Measurements from ENCODE around the gene ADAR. TPM values are rescaled to one million over a fixed set of nuclear protein-coding genes. Genes with fewer than 3 reads are reported as not detected.

ADAR gene
- polyA plus RNA-seq, 1 donor (not counting 4 experiments of a cell fraction or from before 2014, with no cell fraction given) = 148 TPM

GRCh38 chr1:154614901-154615300, 6.9 kb upstream of the ADAR start:
- H3K9me1 ChIP-seq (ENCODE audit: control insufficient read depth, extremely low read depth, insufficient read depth, low read length) = no peaks in the 10 kb centered on the region
- no peaks in the 10 kb centered on the region for H3K36me3 ChIP-seq (ENCODE audit: control insufficient read depth in 2 of 2, extremely low read depth in 1 of 2, insufficient read depth in 2 of 2, low read length in 2 of 2)
- no peak overlapping the region for H3K9ac ChIP-seq (ENCODE audit: control insufficient read depth, extremely low read depth, insufficient read depth, low read length)
- H3K27ac ChIP-seq (ENCODE audit: control insufficient read depth, insufficient read depth, low read length) = no peak overlapping the region
- no peak for DNase-seq (ENCODE audit: low read depth, low spot score)
- no peak overlapping the region for H3K4me3 ChIP-seq (ENCODE audit: control insufficient read depth in 2 of 3, extremely low read depth in 1 of 3, insufficient read depth in 2 of 3, low read depth in 1 of 3, low read length in 3 of 3)
- H2AFZ ChIP-seq (ENCODE audit: control insufficient read depth, low read length) = no peak overlapping the region
- H3K27me3 ChIP-seq (ENCODE audit: control insufficient read depth, extremely low read depth, insufficient read depth, low read length) = no peaks in the 10 kb centered on the region
- dilution Hi-C loops (cut with MboI; ENCODE audit: extremely low pct_ligation_motif_present, low sequenced_read_pairs) = no loop called here
- H3K4me2 ChIP-seq (ENCODE audit: control insufficient read depth, extremely low read depth, insufficient read depth, low read depth, low read length) = no peak overlapping the region
- peaks cover 6% of the 10 kb centered on the region for H4K20me1 ChIP-seq (ENCODE audit: control insufficient read depth, extremely low read depth, insufficient read depth, low read length)
- H3K9me3 ChIP-seq (ENCODE audit: control insufficient read depth, low read depth, low read length) = no peaks in the 10 kb centered on the region
- TF ChIP-seq CTCF (optimal IDR thresholded peaks at IDR 0.05 in 1 of 3, IDR thresholded peaks at IDR 0.05 in 1 of 3, conservative IDR thresholded peaks at IDR 0.05 in 1 of 3; ENCODE audit: extremely low read depth in 1 of 3, insufficient read depth in 2 of 3, low read length in 3 of 3) (no peak), EZH2 (IDR thresholded peaks at IDR 0.05; ENCODE audit: low read length) (no peak)
- FAIRE-seq = no peak
- H3K4me1 ChIP-seq (ENCODE audit: control insufficient read depth, extremely low read depth, insufficient read depth, low read length) = peaks cover 1% of the 10 kb centered on the region
- H3K79me2 ChIP-seq (ENCODE audit: control insufficient read depth, insufficient read depth, low read length) = peaks cover 80% of the 10 kb centered on the region

GRCh38 chr1:154614247-154614646, 6.3 kb upstream of the ADAR start:
- H3K4me2 ChIP-seq (ENCODE audit: control insufficient read depth, extremely low read depth, insufficient read depth, low read depth, low read length) = no peak overlapping the region
- H2AFZ ChIP-seq (ENCODE audit: control insufficient read depth, low read length) = no peak overlapping the region
- dilution Hi-C loops (cut with MboI; ENCODE audit: extremely low pct_ligation_motif_present, low sequenced_read_pairs) = no loop called here
- H3K4me1 ChIP-seq (ENCODE audit: control insufficient read depth, extremely low read depth, insufficient read depth, low read length) = peaks cover 8% of the 10 kb centered on the region
- H3K27me3 ChIP-seq (ENCODE audit: control insufficient read depth, extremely low read depth, insufficient read depth, low read length) = no peaks in the 10 kb centered on the region
- no peak overlapping the region for H3K9ac ChIP-seq (ENCODE audit: control insufficient read depth, extremely low read depth, insufficient read depth, low read length)
- H3K36me3 ChIP-seq (ENCODE audit: control insufficient read depth in 2 of 2, extremely low read depth in 1 of 2, insufficient read depth in 2 of 2, low read length in 2 of 2) = no peaks in the 10 kb centered on the region
- H3K9me1 ChIP-seq (ENCODE audit: control insufficient read depth, extremely low read depth, insufficient read depth, low read length) = no peaks in the 10 kb centered on the region
- peaks cover 6% of the 10 kb centered on the region for H4K20me1 ChIP-seq (ENCODE audit: control insufficient read depth, extremely low read depth, insufficient read depth, low read length)
- H3K27ac ChIP-seq (ENCODE audit: control insufficient read depth, insufficient read depth, low read length) = no peak overlapping the region
- FAIRE-seq (no peak), DNase-seq (ENCODE audit: low read depth, low spot score) (no peak)
- TF ChIP-seq CTCF (optimal IDR thresholded peaks at IDR 0.05 in 1 of 3, IDR thresholded peaks at IDR 0.05 in 1 of 3, conservative IDR thresholded peaks at IDR 0.05 in 1 of 3; ENCODE audit: extremely low read depth in 1 of 3, insufficient read depth in 2 of 3, low read length in 3 of 3) = no peak
- TF ChIP-seq EZH2 (IDR thresholded peaks at IDR 0.05; ENCODE audit: low read length) = no peak
- no peak overlapping the region for H3K4me3 ChIP-seq (ENCODE audit: control insufficient read depth in 2 of 3, extremely low read depth in 1 of 3, insufficient read depth in 2 of 3, low read depth in 1 of 3, low read length in 3 of 3)
- peaks cover 80% of the 10 kb centered on the region for H3K79me2 ChIP-seq (ENCODE audit: control insufficient read depth, insufficient read depth, low read length)
- no peaks in the 10 kb centered on the region for H3K9me3 ChIP-seq (ENCODE audit: control insufficient read depth, low read depth, low read length)
